Measurements from ENCODE around the gene TMEM129.

GRCh38 chr4:1739358-1739757 is 18.2 kb upstream of the TMEM129 start:
- TF ChIP-seq CTCF (IDR thresholded peaks at IDR 0.05) (no peak), POLR2A (IDR thresholded peaks at IDR 0.05) (no peak)
